ENCODE results near the gene YWHAG.
"Not testable (repeated sequence)": the region's sequence is repeated elsewhere in the genome, so short reads cannot be mapped to it uniquely, and the experiment has no call there.

Gene YWHAG

DNA sequence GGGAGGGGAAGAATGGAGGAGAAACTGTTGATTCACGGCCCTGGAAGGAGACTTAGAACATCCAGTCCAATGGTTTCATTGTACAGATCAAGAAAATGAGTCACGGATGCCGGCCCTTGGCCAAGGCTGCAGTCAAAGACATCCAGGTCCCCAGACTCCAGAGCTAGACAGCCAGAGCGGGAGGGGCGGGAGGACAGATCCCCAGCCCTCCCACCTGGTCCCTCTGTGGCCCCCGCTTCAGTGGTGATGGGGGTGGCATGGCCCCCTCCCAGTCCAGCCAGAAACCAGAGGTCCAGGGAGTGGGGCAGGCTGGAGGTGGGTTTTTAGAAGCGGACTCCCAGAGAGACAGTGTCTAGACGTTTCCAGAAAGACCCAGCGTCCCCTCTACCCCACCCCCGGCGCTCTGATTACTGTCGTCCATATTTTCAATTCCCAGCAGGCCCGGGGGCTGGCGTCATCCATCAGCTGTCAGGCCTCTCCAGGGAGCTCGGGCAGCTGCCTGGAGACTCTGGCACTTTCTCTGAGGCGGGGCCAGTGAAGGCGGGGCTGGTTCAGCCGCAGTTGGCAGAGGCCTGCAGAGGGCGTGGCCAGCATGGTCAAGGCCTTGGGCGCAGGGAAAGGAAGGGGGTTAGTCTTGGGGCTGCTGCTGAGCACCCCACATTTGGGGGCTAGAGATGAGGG, 64.3 kb downstream of the YWHAG start:
- DNase-seq (ENCODE audit: low read depth): peak; percentile 91

DNA sequence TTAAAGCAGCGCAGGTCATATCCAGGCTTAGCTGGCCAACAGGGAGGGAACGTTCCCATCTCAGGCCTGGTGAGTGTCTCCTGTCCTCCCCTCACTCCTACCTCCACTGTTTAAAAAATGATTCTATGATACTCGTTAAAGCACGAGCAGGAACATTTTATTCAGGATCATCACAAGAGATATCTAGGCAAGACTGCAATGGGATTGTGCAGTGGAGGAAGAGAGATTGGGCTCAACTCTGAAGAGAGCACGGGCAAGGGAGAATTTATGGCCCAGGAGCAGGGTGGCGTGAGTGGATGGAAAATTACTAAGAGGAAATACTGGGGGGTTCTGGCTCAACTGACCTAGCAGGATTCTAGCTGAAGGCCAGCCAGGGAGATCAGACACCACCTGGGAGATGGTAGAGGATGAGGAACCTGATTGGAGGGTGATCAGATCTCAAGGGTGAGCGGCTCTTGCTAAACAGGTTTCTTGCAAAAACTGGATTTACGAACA, 65.3 kb downstream of the YWHAG start:
- DNase-seq (ENCODE audit: low read depth): no peak

DNA sequence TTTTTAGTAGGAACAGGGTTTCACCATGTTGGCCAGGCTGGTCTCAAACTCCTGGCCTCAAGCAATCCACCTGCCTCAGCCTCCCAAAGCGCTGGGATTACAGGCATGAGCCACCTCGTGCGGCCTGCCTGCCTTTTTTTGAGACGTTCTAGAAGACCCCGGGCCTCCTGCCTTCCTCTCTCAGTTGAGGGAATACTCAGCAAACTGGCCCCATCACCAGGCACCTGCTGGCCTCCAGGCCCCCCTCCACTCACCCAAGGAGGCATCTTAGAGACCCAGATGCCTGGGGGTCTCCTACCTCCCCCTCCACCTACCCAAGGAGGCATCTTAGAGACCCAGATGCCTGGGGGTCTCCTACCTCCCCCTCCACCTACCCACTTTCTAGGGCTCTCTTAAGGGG, 65.9 kb downstream of the YWHAG start:
- DNase-seq (ENCODE audit: low read depth): not testable (repeated sequence)

DNA sequence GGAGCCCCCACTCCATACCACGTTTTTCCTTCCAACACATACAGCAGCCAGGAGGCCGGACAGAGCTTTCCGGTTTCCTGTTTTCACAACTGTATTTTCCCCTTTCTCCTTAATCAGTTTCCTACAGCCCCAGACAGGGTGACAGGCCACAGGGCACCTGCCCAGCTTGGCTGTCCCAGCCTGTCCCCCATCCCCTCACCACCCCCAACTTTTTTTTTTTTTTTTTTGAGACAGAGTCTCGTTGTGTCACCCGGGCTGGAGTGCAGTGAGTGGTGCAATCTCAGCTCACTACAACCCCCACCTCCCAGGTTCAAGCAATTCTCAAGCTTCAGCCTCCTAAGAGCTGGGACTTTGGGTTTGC, 66.6 kb downstream of the YWHAG start:
- DNase-seq (ENCODE audit: low read depth): no peak

DNA sequence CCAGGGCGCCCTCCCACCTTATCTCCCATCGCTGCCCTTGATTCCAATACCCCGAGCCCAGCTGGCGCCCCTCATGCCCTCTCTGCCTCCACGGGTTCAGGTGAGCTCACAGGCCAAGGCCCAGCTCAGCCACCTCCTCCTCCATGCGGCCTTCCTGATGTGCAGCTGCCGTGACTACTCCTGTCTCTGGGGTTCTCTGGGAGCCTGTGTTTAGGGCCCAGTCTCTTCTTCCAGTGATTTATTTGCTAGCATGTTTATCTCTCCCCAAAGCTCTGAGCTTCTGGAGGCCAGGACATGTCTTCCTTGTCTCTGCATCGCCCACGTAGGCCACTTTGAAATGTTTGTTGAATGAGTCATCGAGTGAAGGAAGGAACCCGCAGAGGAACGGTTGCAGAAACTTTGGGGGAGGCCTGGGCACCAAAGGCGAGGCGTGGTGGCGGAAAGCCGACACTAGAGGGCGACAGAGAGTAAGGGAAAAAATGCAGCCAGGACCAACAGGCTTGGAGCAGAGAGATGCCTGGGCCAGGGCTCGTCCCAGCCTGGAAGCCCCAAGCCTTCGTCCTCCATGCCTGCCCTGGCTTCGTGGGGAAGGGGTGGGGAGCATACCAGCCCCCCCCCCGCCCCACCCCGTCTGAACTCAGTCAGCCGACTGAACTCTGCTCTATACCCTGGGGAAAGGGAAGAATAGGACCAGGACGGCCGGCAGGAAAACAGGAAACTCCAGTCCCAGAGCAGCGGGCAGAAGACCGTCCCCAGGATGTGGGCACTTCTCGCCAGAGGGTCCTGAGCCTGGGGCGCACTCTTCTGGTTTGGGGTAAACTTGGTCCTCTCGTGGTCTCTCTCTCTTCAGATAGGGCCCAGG, 67.2 kb downstream of the YWHAG start:
- peak; percentile 93 for DNase-seq (ENCODE audit: low read depth)

DNA sequence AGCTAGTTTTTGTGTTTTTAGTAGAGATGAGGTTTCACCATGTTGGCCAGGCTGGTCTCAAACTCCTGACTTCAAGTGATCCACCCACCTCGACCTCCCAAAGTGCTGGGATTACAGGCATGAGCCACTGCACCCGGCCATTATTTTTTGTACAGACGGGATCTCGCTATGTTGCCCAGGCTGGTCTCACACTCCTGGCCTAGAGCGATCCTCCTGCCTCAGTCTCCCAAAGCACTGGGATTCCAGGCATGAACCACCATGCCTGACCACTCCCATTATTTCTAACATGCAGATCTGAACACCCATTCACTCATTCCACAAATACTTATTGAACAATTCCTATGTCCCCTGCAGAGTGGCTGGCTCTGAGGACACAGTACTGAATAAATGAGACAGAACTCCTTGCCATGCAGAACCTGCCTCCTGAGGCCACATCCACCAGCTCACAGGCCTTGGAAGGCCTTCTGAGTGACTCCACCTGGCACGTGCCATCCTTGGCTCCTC, 67.9 kb downstream of the YWHAG start:
- DNase-seq (ENCODE audit: low read depth): not testable (repeated sequence)

DNA sequence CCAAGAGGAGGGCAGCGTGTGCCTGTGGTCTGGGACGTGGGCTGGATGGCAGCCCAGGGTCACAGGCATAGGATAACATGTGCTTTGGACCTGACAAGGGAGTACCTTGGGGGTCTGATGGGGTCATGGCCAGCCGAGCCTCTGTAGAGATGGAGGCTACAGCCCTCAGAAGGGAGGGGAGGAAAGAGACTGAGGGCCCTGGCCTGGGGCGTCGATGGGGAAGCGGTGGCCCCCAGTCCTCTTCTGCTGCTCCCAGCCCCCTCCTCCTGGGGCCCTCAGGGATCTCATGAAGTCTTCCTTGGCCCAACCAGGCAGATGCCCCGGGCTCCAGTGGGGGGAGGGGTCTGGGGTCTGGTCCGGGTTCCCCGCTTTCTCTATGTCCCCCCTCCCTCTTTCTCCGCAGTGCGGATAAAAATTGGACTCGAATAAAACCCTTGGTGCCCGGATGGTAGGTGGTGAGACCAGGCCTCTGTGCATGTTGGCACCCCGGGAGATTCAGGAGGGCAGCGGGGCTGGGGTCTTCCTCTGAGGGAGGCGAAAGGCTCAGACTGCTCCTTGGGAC, 71.9 kb downstream of the YWHAG start:
- no peak for DNase-seq (ENCODE audit: low read depth)

DNA sequence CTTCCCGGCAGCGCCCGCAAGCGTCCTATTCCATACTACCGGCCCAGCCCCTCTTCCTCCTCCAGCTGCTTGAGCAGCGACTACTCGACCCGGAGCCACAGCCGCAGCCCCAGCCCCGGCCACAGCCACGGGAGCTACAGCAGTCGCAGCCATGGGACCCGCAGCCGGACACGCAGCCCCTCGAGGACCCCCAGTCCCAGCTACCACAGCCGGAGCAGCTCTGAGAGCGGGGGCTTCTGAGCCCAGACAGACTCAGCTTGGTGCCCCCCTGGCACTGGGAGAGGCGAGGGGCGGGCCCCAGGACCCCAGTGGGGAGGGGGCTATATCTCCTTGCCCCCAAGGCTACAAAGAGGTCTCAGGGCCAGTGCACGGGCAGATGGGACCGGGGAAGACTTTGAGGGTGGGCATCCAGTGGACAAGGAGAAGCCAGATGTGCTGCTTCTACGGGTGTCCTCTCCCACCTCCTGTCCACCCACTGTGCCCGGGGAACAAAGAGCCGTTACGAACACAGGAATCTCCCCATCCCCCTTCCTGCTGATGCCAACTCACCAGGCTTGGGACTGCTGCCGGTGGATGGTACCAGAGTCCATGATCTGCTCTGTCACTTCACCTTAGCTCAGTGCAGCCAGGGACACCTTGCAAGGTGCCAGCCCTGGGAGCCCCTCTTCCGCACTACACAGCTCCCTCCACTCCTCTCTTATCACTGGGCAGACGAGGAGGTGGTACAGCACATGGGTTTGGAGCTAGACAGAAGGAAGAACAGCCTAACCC, 73.0 kb downstream of the YWHAG start:
- no peak for DNase-seq (ENCODE audit: low read depth)

DNA sequence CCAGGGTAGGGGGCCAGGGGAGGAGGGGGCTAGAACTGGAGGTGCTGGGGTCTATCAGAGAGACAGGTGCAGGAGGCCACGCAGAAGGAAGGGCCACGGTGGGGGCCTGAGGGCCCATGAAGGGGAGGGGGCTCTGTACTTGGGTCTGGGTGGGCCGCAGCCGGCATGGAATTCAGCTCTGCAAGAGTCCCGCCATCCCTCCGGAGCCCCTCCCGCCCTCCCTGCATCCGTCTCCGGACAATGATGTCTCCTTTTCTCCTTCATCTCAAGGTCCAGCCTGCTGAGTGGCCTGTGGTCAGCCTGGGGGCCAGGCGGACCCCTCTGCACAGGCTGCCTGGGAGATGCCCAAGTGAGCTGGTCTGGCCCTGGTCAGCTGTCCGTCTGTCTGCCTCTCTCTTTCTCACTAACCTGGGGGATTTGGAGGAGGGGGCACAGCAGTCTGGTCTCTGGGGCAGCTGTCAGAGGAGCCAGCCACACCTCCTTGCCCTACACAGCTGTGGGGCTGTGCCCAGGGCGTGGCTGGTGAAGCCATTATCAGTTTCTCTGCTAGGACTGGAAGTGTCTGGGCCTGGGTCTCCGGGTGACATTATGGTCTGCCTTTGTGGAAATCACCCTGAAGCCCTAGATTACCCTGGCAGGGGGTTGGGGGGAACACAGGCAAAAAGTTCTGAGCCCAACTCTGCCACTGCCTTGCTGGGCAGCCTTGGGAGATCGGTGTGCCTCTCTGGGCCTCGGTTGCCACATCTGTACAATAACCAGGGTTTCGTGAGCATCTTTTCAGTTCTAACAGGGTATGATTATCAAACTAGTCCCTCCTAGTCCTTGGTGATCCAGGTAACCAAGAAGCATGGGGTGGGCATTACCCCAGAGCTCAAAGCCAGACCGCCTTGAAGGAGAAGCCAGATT, 75.3 kb downstream of the YWHAG start:
- no peak for DNase-seq (ENCODE audit: low read depth)

DNA sequence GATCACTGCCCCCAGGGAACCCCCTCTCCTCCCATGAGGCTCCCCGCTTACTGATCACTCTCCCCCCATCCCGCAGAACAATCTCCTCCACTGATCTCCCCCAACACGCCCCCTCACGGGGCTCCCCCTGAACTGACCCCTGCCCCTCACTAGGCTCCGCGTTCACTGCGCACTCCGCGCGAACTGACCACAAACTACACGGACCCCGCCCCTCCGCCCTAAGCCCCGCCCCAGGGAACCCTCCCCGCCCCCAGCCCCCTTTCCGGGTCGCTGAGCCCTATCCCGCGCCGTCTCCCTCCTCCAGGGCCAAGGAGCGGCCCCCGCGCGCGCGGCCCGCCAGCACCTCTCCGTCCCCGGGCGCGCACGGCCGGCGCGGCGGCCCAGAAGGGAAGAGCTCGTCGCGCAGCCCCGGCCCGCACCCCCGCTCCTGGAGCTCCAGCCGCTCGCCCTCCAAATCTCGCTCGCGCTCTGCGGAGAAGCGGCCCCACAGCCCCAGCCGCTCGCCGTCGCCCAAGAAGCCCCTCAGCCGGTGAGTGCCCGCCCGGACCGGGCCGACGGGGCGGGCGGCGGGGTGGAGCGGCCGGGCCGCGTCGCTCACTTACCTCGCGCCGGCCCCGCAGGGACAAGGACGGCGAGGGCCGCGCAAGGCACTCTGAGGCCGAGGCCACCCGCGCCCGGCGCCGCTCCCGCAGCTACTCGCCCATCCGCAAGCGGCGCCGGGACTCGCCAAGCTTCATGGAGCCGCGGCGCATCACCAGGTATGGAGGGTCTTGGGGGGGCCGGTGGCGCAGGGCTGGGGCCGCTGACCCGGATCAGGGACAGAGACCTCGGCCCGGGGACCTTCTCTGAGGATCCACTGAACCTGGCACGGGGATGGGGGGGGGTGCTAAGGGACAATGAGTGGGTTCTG, 76.2 kb downstream of the YWHAG start:
- no peak for DNase-seq (ENCODE audit: low read depth)

DNA sequence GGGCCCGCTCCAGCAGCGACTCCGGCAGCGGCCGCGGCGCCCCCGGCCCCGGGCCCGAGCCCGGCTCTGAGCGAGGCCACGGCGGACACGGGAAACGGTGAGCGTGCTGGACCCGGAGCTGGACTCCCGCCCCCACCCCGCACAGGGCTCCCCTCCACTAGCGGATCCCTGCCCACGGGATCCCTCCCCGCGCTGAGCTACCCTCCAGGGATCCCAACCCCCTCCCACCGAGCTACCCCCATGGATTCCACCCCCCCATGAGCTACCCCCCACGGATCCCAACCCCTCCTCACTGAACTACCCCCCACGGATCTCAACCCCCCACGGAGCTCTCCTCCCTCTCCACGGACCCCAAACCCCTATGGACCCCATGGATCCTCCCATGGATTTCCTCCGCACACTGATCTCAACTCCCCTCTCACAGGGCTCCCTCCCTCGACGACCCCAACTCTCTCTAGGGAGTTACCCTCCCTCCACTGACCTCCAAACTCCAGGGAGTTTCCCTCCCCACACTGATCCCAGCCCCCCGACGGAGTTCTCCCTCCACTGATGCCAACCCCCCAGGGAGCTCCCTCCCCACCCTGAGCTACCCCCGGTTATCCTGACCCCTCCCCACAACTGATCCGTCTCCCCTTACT, 77.0 kb downstream of the YWHAG start:
- no peak for DNase-seq (ENCODE audit: low read depth)

DNA sequence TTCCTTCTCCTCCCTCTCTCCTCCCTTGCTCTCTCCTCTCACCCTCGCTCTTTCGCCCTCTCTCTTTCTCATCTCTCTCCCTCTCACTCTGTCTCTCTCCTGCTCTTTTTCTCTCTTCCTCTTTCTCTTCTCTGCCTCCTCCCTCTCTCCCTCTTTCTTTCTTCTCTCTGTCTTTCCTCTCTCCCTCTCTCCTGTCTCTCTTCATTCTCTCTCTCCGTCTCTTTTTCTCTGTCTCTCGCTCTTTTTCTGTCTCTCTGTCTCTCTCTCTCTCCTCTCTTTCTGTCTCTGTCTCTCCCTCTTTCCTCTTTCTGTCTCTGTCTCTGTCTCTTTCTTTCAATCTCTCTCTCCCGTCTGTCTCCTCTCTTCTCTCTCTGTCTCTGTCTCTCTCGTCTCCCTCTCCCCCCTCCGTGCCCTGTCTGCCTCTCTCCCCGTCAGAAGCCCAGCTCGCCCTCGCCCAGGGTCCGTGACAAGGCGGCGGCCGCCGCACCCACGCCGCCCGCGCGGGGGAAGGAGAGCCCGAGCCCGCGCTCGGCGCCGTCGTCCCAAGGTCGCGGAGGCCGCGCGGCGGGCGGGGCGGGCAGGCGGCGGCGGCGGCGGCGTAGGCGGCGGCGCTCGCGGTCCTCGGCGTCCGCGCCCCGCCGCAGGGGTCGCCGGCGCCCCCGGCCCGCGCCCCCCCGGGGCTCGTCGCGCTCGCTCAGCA, 77.6 kb downstream of the YWHAG start:
- no peak for DNase-seq (ENCODE audit: low read depth)

DNA sequence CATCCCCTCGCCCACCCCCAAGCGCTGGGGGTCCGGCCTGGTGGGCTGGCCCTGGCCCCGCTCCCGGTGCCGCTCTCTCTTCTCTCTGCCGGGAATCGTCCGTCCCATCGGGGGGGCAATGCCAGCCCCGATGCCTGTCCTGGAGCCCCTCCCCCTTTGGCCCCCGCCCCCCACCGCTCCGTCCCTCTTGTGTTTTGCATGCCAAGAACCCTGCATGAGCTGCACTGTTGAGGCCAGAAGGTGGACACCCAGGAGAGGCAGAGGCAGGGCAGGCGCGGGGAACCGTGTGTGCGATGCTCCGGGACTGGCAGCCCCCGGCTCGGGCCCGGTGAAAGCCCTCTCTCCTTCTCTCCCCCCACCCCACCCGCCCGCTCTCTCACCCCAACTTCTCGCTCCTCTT, 78.4 kb downstream of the YWHAG start:
- no peak for DNase-seq (ENCODE audit: low read depth)

DNA sequence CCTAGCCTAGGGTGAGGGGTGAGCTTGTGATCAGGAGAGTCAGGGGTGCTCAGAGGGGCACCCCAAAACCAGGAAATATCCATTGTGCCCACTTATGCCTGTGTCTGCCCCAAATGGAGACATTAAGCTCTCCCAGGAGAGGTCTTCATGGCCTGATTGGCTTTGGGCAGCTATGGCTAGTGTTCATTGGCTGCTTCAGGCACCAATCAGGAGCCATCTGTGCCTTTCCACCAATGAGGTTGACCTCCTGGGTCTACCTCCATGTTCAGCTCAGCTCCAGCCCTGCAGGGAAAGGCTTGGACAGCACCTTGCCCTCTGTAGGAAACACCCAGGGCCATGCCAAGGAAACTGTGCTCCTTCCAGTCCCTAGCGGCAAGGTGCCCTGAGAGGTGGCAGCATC, 80.3 kb downstream of the YWHAG start:
- no peak for DNase-seq (ENCODE audit: low read depth)
